ENCODE results near the gene VAC14. TPM values are rescaled to one million over a fixed set of nuclear protein-coding genes. Genes with fewer than 3 reads are reported as not detected.

The VAC14 gene
- total and polyA plus RNA-seq, 8 donors = 14.9 to 90.6 (median 39.3) TPM

DNA sequence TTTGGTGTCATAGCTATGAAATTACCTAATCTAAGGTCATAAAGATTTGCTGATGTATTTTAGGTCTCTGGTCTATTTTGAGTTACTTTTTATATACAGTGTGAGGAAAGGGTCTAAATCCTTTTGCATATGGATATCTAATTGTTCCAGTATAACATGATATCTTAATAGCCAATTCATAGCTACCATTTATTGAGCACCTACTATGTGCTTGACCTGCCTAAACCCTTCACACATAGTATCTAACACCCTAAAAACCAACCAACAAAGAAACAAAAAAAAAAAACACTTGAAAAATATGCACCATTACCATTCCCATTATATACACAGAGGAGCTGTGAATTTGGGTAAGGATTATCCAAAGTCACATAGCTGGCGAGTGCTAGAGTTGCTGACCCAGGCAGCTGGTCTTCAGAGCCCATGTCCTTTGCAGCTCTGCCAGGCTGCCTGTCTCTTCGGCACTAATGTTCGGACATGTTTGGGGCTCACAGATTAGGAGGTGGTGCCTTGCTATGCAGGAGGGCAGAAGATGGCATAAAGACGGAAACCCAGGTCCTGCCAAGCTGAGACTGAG is 66.3 kb downstream of the VAC14 start:
- no peaks in the 10 kb centered on the region for H3K9me3 ChIP-seq
- WGBS, 5 donors = 84 to 94% (median 91%) methylated on average over 4 of the region's 4 CpGs
- H3K4me3 ChIP-seq = no peak overlapping the region
- intact Hi-C loops (cut with DNase I; ENCODE audit: low total_unique reads) = no loop called here
- H3K4me1 ChIP-seq = peaks cover 27 to 45% (median 33%) of the 10 kb centered on the region in 4 donors
- DNase-seq = no peak
- peaks cover 6 to 23% (median 20%) of the 10 kb centered on the region in 4 donors for H3K36me3 ChIP-seq
- no peaks in the 10 kb centered on the region for H3K27me3 ChIP-seq
- peak overlapping the region in 4 of 5 donors; percentile 80 to 90 (median 85) for H3K27ac ChIP-seq
- TF ChIP-seq POLR2A (IDR thresholded peaks at IDR 0.05) = no peak
- TF ChIP-seq POLR2AphosphoS5 (IDR thresholded peaks at IDR 0.05) = no peak
- no peak for TF ChIP-seq CTCF (IDR thresholded peaks at IDR 0.05)
- no peak for TF ChIP-seq EP300 (IDR thresholded peaks at IDR 0.05)

DNA sequence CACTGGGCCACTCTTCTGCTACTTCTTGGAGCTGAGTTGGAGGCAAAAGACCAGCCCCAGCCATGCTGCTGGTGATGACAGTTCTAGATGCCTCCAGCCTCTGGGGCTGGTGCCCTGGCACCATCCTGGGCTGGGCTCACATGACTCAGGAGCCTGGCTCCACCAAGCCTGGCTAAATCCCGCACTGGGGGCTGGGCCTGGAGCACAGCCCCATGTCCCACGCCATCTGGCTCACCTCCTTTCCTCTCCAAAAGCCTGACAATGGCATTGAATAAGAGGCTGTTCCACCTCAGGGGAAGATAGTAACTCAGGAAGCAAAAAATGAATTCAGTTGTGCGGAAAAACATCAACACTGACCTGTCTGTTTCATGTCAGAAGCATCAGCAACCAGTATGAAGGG is 70.0 kb downstream of the VAC14 start:
- intact Hi-C loops (cut with DNase I; ENCODE audit: low total_unique reads) = no loop called here
- H3K9me3 ChIP-seq = no peaks in the 10 kb centered on the region
- no peak overlapping the region for H3K27ac ChIP-seq
- 85 to 98% (median 94%) methylated on average over 3 of the region's 3 CpGs for WGBS, 5 donors
- H3K4me3 ChIP-seq = no peak overlapping the region
- TF ChIP-seq POLR2A (IDR thresholded peaks at IDR 0.05) (no peak), POLR2AphosphoS5 (IDR thresholded peaks at IDR 0.05) (no peak), CTCF (IDR thresholded peaks at IDR 0.05) (no peak), EP300 (IDR thresholded peaks at IDR 0.05) (no peak)
- H3K27me3 ChIP-seq = no peaks in the 10 kb centered on the region
- H3K36me3 ChIP-seq = peaks cover 6 to 57% (median 51%) of the 10 kb centered on the region in 4 donors
- peaks cover 9 to 29% (median 18%) of the 10 kb centered on the region in 4 donors for H3K4me1 ChIP-seq
- no peak for DNase-seq

DNA sequence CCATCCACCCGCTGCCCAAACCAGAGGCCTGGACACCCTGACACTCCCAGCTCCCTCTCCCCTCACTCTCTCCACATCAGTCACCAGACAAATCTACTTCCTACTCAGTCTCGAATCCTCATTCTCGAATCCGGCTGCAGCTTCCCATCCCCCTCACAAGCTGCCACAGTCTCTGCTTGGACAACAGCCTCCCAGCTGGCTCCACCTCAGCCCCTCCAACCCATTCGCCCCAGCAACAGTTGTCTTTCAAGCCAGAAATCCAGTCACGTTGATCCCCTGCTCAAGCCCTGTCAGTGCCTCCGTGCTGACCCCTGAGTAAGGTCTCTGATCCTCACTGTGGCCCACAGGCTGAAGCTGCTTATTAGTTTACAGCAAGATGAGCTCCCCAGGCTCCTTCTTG is 70.9 kb downstream of the VAC14 start:
- TF ChIP-seq EP300 (IDR thresholded peaks at IDR 0.05) (no peak), POLR2AphosphoS5 (IDR thresholded peaks at IDR 0.05) (no peak)
- Histone ChIP-seq H3K27me3 (no peaks in the 10 kb centered on the region), H3K27ac (no peak overlapping the region), H3K4me1 (peaks cover 16 to 31% (median 23%) of the 10 kb centered on the region in 4 donors), H3K4me3 (no peak overlapping the region), H3K36me3 (peaks cover 6 to 66% (median 51%) of the 10 kb centered on the region in 4 donors), H3K9me3 (no peaks in the 10 kb centered on the region)
- WGBS, 5 donors = 73 to 84% (median 82%) methylated on average over 7 of the region's 7 CpGs
- intact Hi-C loops (cut with DNase I; ENCODE audit: low total_unique reads) = no loop called here
- DNase-seq = no peak

DNA sequence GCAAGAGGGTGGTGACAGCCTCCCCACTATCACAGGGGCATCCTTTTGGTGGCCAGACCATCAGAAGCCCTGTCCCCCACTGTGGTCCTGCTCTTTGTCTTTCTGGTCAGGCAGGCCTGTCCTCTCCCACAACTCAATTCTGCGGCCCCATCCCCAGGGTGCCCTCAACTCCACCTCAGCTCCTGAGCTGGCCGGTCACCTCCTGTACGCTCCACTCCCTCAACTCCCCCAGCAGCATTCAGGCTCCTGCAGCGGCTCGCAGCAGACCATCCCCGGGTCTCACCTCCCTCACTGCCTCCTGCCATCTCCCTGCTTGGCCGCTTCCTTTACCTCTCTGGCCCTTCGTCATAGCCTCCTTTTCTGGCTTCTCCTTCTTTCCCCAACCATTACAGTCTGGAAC is 71.7 kb downstream of the VAC14 start:
- peaks cover 6 to 67% (median 51%) of the 10 kb centered on the region in 4 donors for H3K36me3 ChIP-seq
- H3K27me3 ChIP-seq = no peaks in the 10 kb centered on the region
- intact Hi-C loops (cut with DNase I; ENCODE audit: low total_unique reads) = no loop called here
- TF ChIP-seq POLR2A (IDR thresholded peaks at IDR 0.05) = no peak
- TF ChIP-seq CTCF (IDR thresholded peaks at IDR 0.05) = no peak
- no peak for TF ChIP-seq EP300 (IDR thresholded peaks at IDR 0.05)
- no peak for TF ChIP-seq POLR2AphosphoS5 (IDR thresholded peaks at IDR 0.05)
- H3K9me3 ChIP-seq = no peaks in the 10 kb centered on the region
- H3K4me3 ChIP-seq = no peak overlapping the region
- peaks cover 19 to 35% (median 26%) of the 10 kb centered on the region in 4 donors for H3K4me1 ChIP-seq
- no peak overlapping the region for H3K27ac ChIP-seq
- DNase-seq = no peak
- WGBS, 5 donors = 95 to 98% (median 96%) methylated on average over 8 of the region's 8 CpGs

DNA sequence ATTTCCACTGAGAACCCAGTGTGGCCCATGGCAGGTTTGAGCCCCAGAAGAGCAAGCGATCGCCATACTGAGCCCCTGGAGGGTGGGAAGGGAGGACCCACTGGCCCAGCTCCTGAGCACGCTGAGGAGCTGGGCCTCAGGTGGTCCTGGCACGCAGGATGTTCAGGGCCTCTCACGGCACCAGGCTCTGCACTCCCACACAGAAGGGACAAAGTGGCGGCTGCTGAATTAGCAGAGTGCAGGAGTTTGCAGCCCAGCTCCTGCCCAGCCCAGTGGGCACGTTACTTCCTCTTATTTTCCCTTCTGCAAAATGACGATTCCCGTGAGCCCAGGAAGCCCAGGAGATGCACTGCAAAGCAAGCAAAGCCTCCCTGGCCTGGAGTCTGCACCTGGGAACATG is 72.8 kb downstream of the VAC14 start:
- Histone ChIP-seq H3K36me3 (peaks cover 6 to 67% (median 51%) of the 10 kb centered on the region in 4 donors), H3K4me1 (peaks cover 19 to 39% (median 26%) of the 10 kb centered on the region in 4 donors), H3K27me3 (no peaks in the 10 kb centered on the region), H3K27ac (peak overlapping the region in 1 of 5 donors; percentile 88), H3K4me3 (no peak overlapping the region), H3K9me3 (no peaks in the 10 kb centered on the region)
- TF ChIP-seq CTCF (IDR thresholded peaks at IDR 0.05) = no peak
- no peak for TF ChIP-seq POLR2AphosphoS5 (IDR thresholded peaks at IDR 0.05)
- TF ChIP-seq EP300 (IDR thresholded peaks at IDR 0.05) = no peak
- no peak for TF ChIP-seq POLR2A (IDR thresholded peaks at IDR 0.05)
- 85 to 94% (median 92%) methylated on average over 5 to 9 of the region's 9 CpGs for WGBS, 5 donors
- no peak for DNase-seq
- intact Hi-C loops (cut with DNase I; ENCODE audit: low total_unique reads) = no loop called here

All from stomach (tissue), 9 donors.